CD4-positive, alpha-beta T cell (primary cell): ENCODE results near the gene AKAP8. TPM values are rescaled to one million over a fixed set of nuclear protein-coding genes. Genes with fewer than 3 reads are reported as not detected.

ENCODE experiments used
- ATAC-seq: fragments of 200-7000 bp; cut with Tn5 transposase; one replicate; pipeline ENCODE4 v1.10.0; 2022; ENCODE audit warnings: mild to moderate bottlenecking; ENCODE audit not compliant: poor library complexity
- CTCF ChIA-PET: fragments of 350-600 bp; sonication (Branson Sonifier 250); formaldehyde crosslinking; loops from one replicate; lab custom pipeline; 2021; ENCODE audit warnings: antibody characterized with exemption, inconsistent platforms; lab: Charles Lee
- POLR2A ChIA-PET: fragments of 350-600 bp; sonication (Branson Sonifier 250); formaldehyde crosslinking; loops from one replicate; lab custom pipeline; 2021; ENCODE audit warnings: antibody characterized with exemption, inconsistent platforms; lab: Charles Lee
- DNase-seq, 14 experiments: peaks; one replicate each; pipeline ENCODE4 v3.0.0-alpha.2; 2013 to 2020; ENCODE audit warnings: mixed read lengths in 2 of 14
- H3K27ac ChIP-seq, 2 donors: one replicate each; pipeline versions ENCODE4 v1.5.1 to v1.7.0; 2013; ENCODE audit warnings: low read length in 2 of 2, low read depth in 1 of 2, mild to moderate bottlenecking in 1 of 2
- H3K27me3 ChIP-seq, 2 experiments: 1 replicate in 1 of 2; 2 replicates in 1 of 2; pipeline versions ENCODE4 v1.6.1 to v1.7.0; 2013; ENCODE audit warnings: low read length in 2 of 2, control low read depth in 1 of 2, mild to moderate bottlenecking in 1 of 2, moderate library complexity in 1 of 2; ENCODE audit not compliant: insufficient read depth in 2 of 2, control insufficient read depth in 1 of 2
- H3K36me3 ChIP-seq: one replicate; pipeline ENCODE4 v1.6.1; 2013; ENCODE audit warnings: low read length, control low read depth; ENCODE audit not compliant: insufficient read depth
- H3K4me1 ChIP-seq: one replicate; pipeline ENCODE4 v1.6.1; 2013; ENCODE audit warnings: low read length, control low read depth; ENCODE audit not compliant: insufficient read depth
- H3K4me3 ChIP-seq: one replicate; pipeline ENCODE4 v1.5.1; 2013; ENCODE audit warnings: mild to moderate bottlenecking, low read length, moderate library complexity
- H3K9me3 ChIP-seq, 2 experiments: 1 replicate in 1 of 2; 2 replicates in 1 of 2; pipeline versions ENCODE4 v1.6.1 to v1.7.0; 2013; ENCODE audit warnings: low read length in 2 of 2, mild to moderate bottlenecking in 2 of 2, control low read depth in 1 of 2, moderate library complexity in 1 of 2; ENCODE audit not compliant: control insufficient read depth in 1 of 2, insufficient read depth in 1 of 2
- H3K27ac Mint-ChIP-seq: one replicate; pipeline ENCODE4 v1.8.0; 2020; ENCODE audit warnings: mixed read lengths
- H3K27me3 Mint-ChIP-seq: one replicate; pipeline ENCODE4 v1.8.0; 2021; ENCODE audit warnings: mixed read lengths
- H3K36me3 Mint-ChIP-seq: one replicate; pipeline ENCODE4 v1.8.0; 2021; ENCODE audit warnings: low read depth, mixed read lengths
- H3K4me1 Mint-ChIP-seq: one replicate; pipeline ENCODE4 v1.8.0; 2021; ENCODE audit warnings: low read depth, mixed read lengths
- H3K4me3 Mint-ChIP-seq: one replicate; pipeline ENCODE4 v1.8.0; 2020; ENCODE audit warnings: mild to moderate bottlenecking, mixed read lengths
- H3K9me3 Mint-ChIP-seq: one replicate; pipeline ENCODE4 v1.8.0; 2020; ENCODE audit warnings: mixed read lengths
- CTCF ChIP-seq: fragments of 200-600 bp; IDR thresholded peaks from one replicate; pipeline ENCODE4 v1.8.0; 2022; ENCODE audit warnings: antibody characterized with exemption, mild to moderate bottlenecking
- intact Hi-C, 2 experiments: fragments of 100-400 bp; cut with DNase I in 1 of 2; cut with micrococcal nuclease in 1 of 2; formaldehyde crosslinking; loops; one replicate each; pipeline versions ENCODE4 v1.15.1 to v1.9.0; 2023 to 2025; cut with DNase I, micrococcal nuclease
- total RNA-seq, 174 experiments: library from RNA in 2 of 174; stranded (reverse) in 2 of 174; gene quantifications; one replicate each; pipeline ENCODE4 v1.2.3 and lab custom pipeline; 2021 to 2026

Gene AKAP8
- total RNA-seq, 2 experiments from 2014 or later, result 87.5 to 90.1 TPM

- no peak overlapping the region for H3K4me3 ChIP-seq
- Mint-ChIP-seq H3K27ac (no peak overlapping the region), H3K27me3 (no peaks in the 10 kb centered on the region), H3K4me3 (no peak overlapping the region), H3K36me3 (peaks cover 78% of the 10 kb centered on the region), H3K9me3 (no peaks in the 10 kb centered on the region), H3K4me1 (peaks cover 1% of the 10 kb centered on the region)
- no peak for ATAC-seq
- peaks cover 92% of the 10 kb centered on the region for H3K36me3 ChIP-seq
- no peak overlapping the region for H3K27ac ChIP-seq
- POLR2A ChIA-PET, result interaction anchor here (0.6 kb wide), 1 partner anchor 20 kb away, joined by 3 read pairs; the partner anchor contains the start of gene AKAP8
- CTCF ChIA-PET, result no interaction called here
- H3K9me3 ChIP-seq, result no peaks in the 10 kb centered on the region
- DNase-seq, result no peak
- intact Hi-C loops, result no loop called here
- no peaks in the 10 kb centered on the region for H3K4me1 ChIP-seq
- TF ChIP-seq CTCF, result no peak
- H3K27me3 ChIP-seq, result no peaks in the 10 kb centered on the region
Observed at GRCh38 chr19:15399234-15399515, 19.6 kb upstream of the AKAP8 start.

- H3K36me3 Mint-ChIP-seq, result peaks cover 78% of the 10 kb centered on the region
- H3K27ac ChIP-seq, result no peak overlapping the region
Observed at GRCh38 chr19:15398501-15399233, 19.1 kb upstream of the AKAP8 start.

DNA sequence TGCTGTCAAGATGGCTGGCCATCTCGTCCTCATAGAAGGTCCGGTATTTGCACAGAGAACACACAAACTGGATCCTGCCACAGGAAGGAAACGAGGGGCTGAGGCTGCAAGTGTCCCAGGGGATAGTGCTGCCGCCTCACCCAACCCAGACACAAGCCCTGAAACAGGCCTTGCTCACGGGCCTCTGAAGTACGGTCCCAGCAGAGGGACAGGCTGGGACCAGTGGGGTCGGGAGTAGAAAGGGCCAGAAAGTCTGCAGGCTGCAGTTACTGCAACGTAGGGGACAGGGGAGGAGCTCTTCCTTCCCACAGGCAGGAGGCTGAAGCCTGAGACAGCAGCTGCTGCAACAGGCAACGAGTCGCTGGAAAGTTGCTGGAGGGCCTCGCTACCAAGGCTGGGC, 18.2 kb upstream of the AKAP8 start:
- H3K4me1 ChIP-seq, result no peaks in the 10 kb centered on the region
- peaks cover 82% of the 10 kb centered on the region for H3K36me3 ChIP-seq
- H3K36me3 Mint-ChIP-seq, result peaks cover 79% of the 10 kb centered on the region
- CTCF ChIA-PET, result no interaction called here
- H3K27ac Mint-ChIP-seq, result no peak overlapping the region
- POLR2A ChIA-PET, result no interaction called here
- H3K4me3 ChIP-seq, result no peak overlapping the region
- H3K27ac ChIP-seq, result no peak overlapping the region
- no peaks in the 10 kb centered on the region for H3K27me3 ChIP-seq
- H3K9me3 ChIP-seq, result no peaks in the 10 kb centered on the region
- intact Hi-C loops, result no loop called here
- no peak overlapping the region for H3K4me3 Mint-ChIP-seq
- H3K4me1 Mint-ChIP-seq, result no peaks in the 10 kb centered on the region
- ATAC-seq, result no peak
- H3K9me3 Mint-ChIP-seq, result no peaks in the 10 kb centered on the region
- peak in 1 of 14 experiments; percentile 8 for DNase-seq
- no peaks in the 10 kb centered on the region for H3K27me3 Mint-ChIP-seq
- TF ChIP-seq CTCF, result no peak

More at GRCh38 chr19:15398501-15399233, 19.1 kb upstream of the AKAP8 start:
- no peaks in the 10 kb centered on the region for H3K9me3 ChIP-seq
- H3K36me3 ChIP-seq, result peaks cover 91% of the 10 kb centered on the region
- ChIA-PET POLR2A (interaction anchor here (0.6 kb wide), 1 partner anchor 19 kb away, joined by 3 read pairs; the partner anchor contains the start of gene AKAP8), CTCF (no interaction called here)
- H3K4me1 ChIP-seq, result no peaks in the 10 kb centered on the region
- Mint-ChIP-seq H3K9me3 (no peaks in the 10 kb centered on the region), H3K4me1 (no peaks in the 10 kb centered on the region), H3K27me3 (no peaks in the 10 kb centered on the region), H3K27ac (no peak overlapping the region), H3K4me3 (no peak overlapping the region)
- intact Hi-C loops, result no loop called here
- no peaks in the 10 kb centered on the region for H3K27me3 ChIP-seq
- peak in 1 of 14 experiments; percentile 21 for DNase-seq
- no peak for TF ChIP-seq CTCF
- no peak for ATAC-seq
- H3K4me3 ChIP-seq, result no peak overlapping the region
